ENCODE measurements around the gene ENOSF1.

The ENOSF1 gene

DNA sequence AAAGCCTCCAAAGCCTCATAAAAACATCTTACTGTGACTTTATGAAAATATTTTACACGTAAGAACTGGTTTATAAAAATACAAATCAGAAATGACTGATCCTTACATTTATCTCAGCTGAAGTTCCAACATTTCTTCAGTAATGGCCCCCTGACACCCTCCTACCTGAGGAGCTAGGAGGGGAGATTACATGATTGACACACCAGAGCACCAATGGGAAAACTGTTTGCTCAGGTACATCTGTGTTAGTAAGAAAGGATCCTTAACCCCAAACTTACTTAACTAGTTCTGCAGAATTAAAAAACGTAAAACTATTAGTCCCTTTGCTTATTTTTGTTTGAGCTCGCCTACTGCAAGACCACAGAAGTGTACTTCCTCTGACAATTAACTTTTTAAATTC is 27.0 kb downstream of the ENOSF1 start:
- TF ChIP-seq GATA3 (IDR thresholded peaks at IDR 0.05; ENCODE audit: low read depth, low read length) (no peak), GATA2 (IDR thresholded peaks at IDR 0.05; ENCODE audit: low read depth, low read length) (no peak)

DNA sequence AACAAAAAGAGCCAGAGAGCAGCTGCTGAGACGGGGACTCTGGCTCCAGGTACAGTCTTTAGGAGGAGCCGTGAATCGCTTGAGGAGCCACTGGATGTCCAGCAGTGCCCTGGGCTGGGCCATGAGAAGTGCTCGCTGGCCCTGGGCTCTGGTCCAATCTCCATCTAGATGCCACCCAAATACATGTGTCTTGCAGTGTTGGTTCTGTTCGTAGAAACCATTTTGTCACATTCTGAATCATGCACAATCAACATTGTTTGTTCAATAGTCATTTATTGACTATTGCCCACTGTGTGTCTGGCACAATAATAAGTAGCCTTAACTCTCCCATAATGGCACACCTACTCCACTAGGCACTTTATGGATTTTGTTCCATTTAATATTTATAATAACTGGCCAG is 28.9 kb downstream of the ENOSF1 start:
- TF ChIP-seq GATA3 (IDR thresholded peaks at IDR 0.05; ENCODE audit: low read depth, low read length) (no peak), GATA2 (IDR thresholded peaks at IDR 0.05; ENCODE audit: low read depth, low read length) (no peak)

DNA sequence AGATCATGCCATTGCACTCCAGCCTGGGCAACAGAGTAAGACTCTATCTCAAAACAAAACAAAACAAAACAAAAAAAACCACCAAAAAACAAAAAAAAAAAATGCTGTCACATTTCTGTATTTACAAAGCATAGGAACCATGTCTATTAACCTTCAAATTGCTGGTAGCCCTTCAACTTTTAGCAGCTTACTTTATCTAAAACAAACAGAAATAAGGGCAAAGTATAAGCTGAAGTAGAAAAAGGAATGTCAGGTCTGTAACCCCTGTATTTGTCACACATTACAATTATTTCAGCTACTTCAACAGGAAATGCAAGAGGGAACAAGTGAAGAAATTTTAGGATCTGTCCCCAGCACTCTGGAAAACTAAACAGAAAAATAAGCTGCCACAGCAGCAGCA is 29.6 kb downstream of the ENOSF1 start:
- TF ChIP-seq GATA2 (IDR thresholded peaks at IDR 0.05; ENCODE audit: low read depth, low read length): no peak
- TF ChIP-seq GATA3 (IDR thresholded peaks at IDR 0.05; ENCODE audit: low read depth, low read length): no peak

DNA sequence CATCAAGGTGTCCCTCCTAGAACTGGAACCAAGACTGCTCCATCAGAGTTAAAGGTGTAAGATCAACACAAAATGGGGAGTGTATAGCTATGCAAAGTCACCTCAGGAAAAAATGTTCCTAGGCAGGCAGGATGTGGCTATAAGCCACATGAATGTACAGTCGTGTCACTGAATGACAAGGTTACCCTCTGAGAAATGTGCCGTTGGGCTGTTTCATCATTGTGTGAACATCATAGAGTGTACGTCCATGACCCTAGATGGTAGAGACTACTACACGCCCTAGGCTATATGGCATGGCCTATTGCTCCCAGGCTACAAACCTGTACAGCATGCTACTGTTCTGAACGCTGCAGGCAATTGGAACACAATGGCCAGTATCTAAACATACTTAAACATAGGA is 30.4 kb downstream of the ENOSF1 start:
- TF ChIP-seq GATA3 (IDR thresholded peaks at IDR 0.05; ENCODE audit: low read depth, low read length) (no peak), GATA2 (IDR thresholded peaks at IDR 0.05; ENCODE audit: low read depth, low read length) (no peak)

DNA sequence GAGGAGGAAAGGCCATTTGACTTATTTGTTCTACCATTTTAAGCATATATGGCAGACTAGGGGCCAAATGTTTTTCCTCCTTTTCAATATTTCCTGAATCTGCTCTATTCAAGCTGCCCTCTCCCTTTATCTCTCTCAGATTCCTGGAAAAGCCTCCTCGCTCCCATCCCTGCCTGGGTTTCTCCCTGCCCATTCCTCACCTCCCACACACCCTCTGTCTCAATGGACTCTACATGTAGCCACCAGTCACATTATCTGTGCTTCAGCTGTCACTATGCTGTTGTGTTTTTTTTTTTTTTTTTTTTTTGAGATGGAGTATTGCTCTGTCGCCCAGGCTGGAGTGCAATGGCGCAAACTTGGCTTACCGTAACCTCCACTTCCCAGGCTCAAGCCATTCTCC is 32.0 kb downstream of the ENOSF1 start:
- no peak for TF ChIP-seq GATA3 (IDR thresholded peaks at IDR 0.05; ENCODE audit: low read depth, low read length)
- TF ChIP-seq GATA2 (IDR thresholded peaks at IDR 0.05; ENCODE audit: low read depth, low read length): no peak

DNA sequence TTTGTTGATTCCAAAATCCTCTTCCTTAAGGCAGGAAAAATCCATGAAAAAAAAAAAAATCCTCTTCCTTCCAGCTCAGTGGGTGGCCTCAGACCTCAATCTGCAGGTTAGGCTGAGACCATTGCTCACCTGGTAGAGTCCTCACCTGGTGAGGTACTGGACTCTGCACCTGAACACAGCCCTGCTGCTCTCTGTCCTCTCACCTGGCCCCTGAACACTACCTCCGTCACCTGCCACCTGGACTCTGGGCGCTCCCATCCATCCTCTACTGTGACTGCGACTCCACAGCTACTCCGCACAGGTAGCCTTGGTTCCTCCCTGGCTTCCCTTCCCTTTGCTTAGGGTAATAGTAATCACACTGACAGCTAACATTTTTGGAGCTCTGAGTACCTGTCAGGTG is 32.9 kb downstream of the ENOSF1 start:
- no peak for TF ChIP-seq GATA2 (IDR thresholded peaks at IDR 0.05; ENCODE audit: low read depth, low read length)
- no peak for TF ChIP-seq GATA3 (IDR thresholded peaks at IDR 0.05; ENCODE audit: low read depth, low read length)

DNA sequence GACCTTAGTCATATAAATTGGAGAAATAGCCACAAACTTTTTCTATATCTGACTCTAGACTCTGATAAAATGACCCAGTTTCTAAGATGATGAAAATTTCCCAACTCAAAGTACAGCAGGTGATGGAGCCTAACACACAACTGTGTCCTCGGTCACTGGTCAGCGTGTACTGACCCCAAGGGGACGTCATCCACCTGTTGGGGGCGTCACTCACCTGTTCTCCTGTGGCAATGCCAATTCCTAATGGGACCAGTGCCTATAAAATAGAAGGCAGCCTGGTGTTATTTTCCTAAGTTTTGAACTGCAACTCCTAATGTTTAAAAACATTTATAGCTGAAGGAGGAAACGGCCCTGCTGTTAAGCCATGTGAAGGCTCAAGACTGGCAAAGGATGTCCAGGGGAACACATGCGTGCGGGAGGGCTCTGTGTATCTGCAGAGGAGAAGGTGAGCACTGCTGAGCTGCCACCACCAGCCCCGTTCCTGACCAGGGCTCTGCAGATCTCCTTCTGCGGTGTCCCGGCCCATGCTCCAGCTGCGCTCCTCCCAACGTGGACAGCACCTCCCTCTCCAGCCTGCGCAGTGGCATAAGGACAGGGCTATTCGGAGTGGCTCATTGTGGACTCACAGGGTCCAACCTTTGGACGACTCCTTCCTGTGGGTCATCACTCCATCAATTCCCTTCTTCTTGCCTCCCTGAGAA is 33.8 kb downstream of the ENOSF1 start:
- no peak for TF ChIP-seq GATA3 (IDR thresholded peaks at IDR 0.05; ENCODE audit: low read depth, low read length)

DNA sequence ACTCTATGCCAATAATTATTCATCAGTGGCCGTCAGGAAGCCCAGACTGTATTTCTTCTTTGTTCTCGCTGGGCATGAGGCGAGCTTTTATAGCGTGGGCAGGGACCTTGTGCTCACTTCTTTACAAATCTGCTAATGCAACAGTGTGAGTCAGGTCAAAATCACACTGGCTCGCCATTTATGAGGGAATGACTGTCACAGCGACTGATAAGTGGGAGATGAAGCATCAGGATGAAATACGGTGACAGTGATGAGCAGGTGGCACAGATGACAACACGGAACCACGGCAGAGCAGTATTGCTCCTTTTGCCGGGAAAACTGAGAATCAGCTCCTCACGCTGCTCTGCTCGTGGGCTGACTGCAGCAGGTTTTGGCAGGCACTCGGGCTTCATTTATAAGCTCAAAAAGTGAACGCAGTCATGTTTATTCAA is 34.5 kb downstream of the ENOSF1 start:
- TF ChIP-seq GATA2 (IDR thresholded peaks at IDR 0.05; ENCODE audit: low read depth, low read length) (no peak), GATA3 (IDR thresholded peaks at IDR 0.05; ENCODE audit: low read depth, low read length) (no peak)

DNA sequence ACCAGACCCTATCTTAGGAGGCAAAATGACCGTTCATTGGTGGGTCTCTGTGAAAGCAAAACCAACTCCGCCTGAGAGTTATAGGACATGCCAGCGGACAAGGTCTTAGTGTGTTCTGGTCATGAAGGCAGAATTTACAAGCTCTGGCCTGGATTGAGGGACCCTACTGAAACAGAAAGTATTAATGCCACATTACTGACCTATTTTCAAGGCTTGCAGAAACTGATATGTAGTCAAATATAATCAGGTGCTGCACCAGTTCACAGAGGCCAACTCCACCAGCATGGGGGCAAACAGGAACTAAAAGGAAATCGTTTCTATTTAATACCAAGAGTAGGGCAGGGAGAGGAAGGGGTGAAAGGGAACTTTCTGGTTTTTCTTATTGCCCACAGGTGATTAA is 35.3 kb downstream of the ENOSF1 start:
- TF ChIP-seq GATA2 (IDR thresholded peaks at IDR 0.05; ENCODE audit: low read depth, low read length): no peak
- TF ChIP-seq GATA3 (IDR thresholded peaks at IDR 0.05; ENCODE audit: low read depth, low read length): no peak

DNA sequence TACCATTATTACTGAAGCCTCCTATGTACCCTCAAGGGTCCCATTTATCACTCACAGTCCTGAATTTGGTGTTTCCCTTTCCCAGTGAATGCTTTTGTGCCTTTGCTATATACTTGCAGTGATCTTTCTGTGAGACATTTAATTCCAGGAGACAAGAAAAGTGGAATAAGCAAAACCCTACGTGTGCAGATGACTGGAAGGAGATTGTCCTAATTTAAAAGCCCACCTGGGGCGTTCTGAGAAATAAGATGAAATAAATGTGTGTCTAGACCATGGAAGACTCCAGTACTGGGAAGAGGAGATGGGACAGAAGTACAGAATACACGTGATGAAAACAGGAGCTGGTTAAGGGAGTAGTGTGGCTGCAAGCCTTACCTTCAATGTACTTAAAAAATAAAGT is 35.7 kb downstream of the ENOSF1 start:
- TF ChIP-seq GATA3 (IDR thresholded peaks at IDR 0.05; ENCODE audit: low read depth, low read length): no peak
- TF ChIP-seq GATA2 (IDR thresholded peaks at IDR 0.05; ENCODE audit: low read depth, low read length): no peak

DNA sequence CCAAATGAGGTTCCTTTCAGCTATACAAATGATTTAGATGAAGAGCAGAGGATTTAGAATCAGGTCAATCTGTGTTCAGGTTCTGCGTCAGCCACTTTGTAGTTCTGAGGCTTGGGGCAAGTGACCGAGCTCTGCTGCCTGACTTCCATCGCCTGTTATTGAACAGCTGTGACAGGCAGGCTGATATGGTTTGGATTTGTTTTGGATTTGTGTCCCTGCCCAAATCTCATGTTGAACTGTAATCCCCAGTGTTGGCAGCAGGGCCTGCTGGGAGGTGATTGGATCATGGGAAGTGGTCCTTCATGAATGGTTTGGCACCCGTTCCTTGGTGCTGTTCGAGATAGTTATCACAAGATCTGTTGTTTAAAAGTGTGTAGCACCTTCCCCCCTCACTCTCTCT is 36.4 kb downstream of the ENOSF1 start:
- TF ChIP-seq GATA2 (IDR thresholded peaks at IDR 0.05; ENCODE audit: low read depth, low read length) (no peak), GATA3 (IDR thresholded peaks at IDR 0.05; ENCODE audit: low read depth, low read length) (no peak)

DNA sequence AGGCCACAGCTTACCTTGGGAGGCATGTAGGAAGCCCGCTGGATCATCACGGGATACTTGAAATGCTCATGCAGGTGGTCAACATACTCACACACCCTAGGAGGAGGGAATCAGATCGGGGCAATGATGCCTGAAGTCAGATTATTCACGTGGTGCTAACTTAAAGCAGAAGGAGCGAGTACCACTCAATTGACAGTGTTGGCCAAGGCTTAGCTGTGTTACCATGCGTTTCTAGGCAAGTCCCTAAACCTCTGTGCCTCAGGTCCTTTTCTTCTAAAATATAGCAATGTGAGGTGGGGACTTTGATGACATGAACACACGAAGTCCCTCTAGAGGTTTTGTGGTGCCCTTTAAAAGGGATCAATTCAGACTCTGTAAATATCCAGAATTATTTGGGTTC is 37.1 kb downstream of the ENOSF1 start:
- no peak for TF ChIP-seq GATA3 (IDR thresholded peaks at IDR 0.05; ENCODE audit: low read depth, low read length)
- TF ChIP-seq GATA2 (IDR thresholded peaks at IDR 0.05; ENCODE audit: low read depth, low read length): no peak

DNA sequence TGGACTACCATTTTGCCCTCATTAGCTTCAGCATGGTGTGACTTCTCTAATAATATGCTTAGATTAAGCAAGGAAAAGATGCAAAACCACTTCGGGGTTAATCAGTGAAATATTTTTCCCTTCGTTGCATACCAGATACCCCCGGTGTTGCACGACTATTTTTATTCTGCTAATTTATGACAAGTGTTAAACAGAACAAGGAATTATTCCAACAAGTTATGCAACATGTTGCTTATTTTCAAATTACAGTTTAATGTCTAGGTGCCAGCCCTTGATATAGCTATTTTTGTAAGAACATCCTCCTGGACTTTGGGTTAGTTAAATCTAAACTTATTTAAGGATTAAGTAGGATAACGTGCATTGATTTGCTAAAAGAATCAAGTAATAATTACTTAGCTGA is 38.7 kb downstream of the ENOSF1 start:
- TF ChIP-seq GATA3 (IDR thresholded peaks at IDR 0.05; ENCODE audit: low read depth, low read length) (no peak), GATA2 (IDR thresholded peaks at IDR 0.05; ENCODE audit: low read depth, low read length) (no peak)

DNA sequence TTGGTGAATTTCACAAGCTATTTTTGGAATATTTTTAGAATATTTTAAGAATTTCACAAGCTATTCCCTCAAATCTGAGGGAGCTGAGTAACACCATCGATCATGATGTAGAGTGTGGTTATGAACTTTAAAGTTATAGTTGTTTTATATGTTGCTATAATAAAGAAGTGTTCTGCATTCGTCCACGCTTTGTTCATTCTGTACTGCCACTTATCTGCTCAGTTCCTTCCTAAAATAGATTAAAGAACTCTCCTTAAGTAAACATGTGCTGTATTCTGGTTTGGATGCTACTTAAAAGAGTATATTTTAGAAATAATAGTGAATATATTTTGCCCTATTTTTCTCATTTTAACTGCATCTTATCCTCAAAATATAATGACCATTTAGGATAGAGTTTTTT is 39.1 kb downstream of the ENOSF1 start:
- TF ChIP-seq GATA2 (IDR thresholded peaks at IDR 0.05; ENCODE audit: low read depth, low read length) (no peak), GATA3 (IDR thresholded peaks at IDR 0.05; ENCODE audit: low read depth, low read length) (no peak)

DNA sequence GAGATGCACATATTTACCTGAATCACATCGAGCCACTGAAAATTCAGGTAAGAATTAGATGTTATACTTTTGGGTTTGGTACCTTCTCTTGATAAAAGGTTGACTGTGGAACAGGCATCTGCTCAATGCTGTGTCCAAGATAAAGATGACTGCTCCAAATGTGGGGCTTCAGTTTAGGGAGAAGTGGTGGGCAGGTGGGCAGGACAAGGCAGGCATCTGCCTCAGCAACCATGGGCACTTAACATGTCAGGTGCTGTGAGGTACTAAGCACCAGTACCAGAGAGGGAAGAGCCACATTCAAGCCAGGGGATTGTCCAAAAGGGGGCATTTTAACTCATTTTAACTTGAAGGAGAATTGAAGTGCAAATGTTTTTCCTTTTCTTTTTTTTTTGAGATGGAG is 41.0 kb downstream of the ENOSF1 start:
- TF ChIP-seq GATA3 (IDR thresholded peaks at IDR 0.05; ENCODE audit: low read depth, low read length) (no peak), GATA2 (IDR thresholded peaks at IDR 0.05; ENCODE audit: low read depth, low read length) (no peak)

DNA sequence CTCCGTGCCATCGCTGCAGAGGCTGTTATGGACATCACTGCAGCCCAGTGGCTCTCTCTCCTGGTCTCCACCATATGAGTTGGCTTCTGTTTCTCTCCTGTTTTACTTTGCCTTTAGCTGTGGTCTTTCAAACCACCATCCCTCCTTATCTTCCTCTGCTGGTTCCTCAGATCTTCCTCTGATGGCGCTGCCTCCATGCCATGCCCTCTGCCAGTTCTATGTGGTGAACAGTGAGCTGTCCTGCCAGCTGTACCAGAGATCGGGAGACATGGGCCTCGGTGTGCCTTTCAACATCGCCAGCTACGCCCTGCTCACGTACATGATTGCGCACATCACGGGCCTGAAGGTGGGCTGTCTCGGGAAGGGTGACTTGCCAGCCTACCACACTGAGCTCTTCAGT is 41.9 kb downstream of the ENOSF1 start:
- TF ChIP-seq GATA3 (IDR thresholded peaks at IDR 0.05; ENCODE audit: low read depth, low read length) (no peak), GATA2 (IDR thresholded peaks at IDR 0.05; ENCODE audit: low read depth, low read length) (no peak)

All from SH-SY5Y (cell line).